ENCODE results near the gene DLG2. TPM values are rescaled to one million over a fixed set of nuclear protein-coding genes. Genes with fewer than 3 reads are reported as not detected.

The DLG2 gene
- total RNA-seq, 1 experiment from 2014 or later: 17.5 TPM

DNA sequence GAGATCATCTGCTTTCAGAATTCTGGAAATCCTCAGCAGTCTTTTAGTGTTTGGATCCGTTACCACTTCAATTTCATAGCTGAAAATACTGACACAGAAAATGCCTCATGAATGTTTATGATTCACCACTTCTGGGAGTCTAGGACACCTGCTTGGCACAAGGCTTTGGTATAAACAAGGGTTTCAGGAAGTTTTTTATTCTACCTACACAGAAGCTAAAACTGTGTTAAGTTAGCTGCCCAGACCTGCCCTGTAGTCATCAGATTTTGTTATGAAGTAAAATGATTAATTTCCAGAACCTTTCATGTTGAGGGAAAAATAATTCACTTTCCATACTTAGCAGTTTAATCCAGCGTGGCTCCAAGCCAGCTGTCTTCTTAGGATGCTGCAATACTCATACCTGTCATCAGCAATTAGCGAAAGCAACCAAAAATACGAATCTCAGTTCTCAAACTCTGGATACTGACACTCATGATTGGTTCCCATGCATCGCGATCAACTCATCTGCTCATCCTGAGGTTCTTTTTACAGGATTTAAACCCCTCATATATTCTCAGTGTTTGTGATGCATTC lies 1882.4 kb downstream of the DLG2 start:
- POLR2A ChIA-PET: no interaction called here
- Mint-ChIP-seq H3K4me1 (no peaks in the 10 kb centered on the region), H3K27me3 (ENCODE audit: low read depth) (no peaks in the 10 kb centered on the region), H3K27ac (no peak overlapping the region), H3K36me3 (peaks cover 2% of the 10 kb centered on the region; the same call in 1 of the 2 replicates), H3K4me3 (no peak overlapping the region), H3K9me3 (peaks cover 17% of the 10 kb centered on the region)
- CTCF ChIA-PET: no interaction called here
- TF ChIP-seq OVOL2 (CRISPR knock-in tag; IDR thresholded peaks at IDR 0.05; ENCODE audit: borderline replicate concordance) (no peak), ZNF423 (CRISPR knock-in tag; IDR thresholded peaks at IDR 0.05) (no peak), TEAD4 (CRISPR knock-in tag; IDR thresholded peaks at IDR 0.05) (no peak), FOXK1 (CRISPR knock-in tag; IDR thresholded peaks at IDR 0.05) (no peak), FOXP1 (CRISPR knock-in tag; IDR thresholded peaks at IDR 0.05; ENCODE audit: borderline replicate concordance) (no peak), ESRRA (CRISPR knock-in tag; IDR thresholded peaks at IDR 0.05; ENCODE audit: borderline replicate concordance) (no peak), ZNF232 (CRISPR knock-in tag; IDR thresholded peaks at IDR 0.05) (no peak), KAT7 (CRISPR knock-in tag; IDR thresholded peaks at IDR 0.05; ENCODE audit: borderline replicate concordance) (no peak), ZNF138 (CRISPR knock-in tag; conservative IDR thresholded peaks at IDR 0.05) (no peak), STAT6 (CRISPR knock-in tag; conservative IDR thresholded peaks at IDR 0.05; ENCODE audit: low read depth) (no peak), PREB (CRISPR knock-in tag; IDR thresholded peaks at IDR 0.05; ENCODE audit: borderline replicate concordance) (no peak), SOX15 (CRISPR knock-in tag; IDR thresholded peaks at IDR 0.05) (no peak)
- TF ChIP-seq, protein P1, sequence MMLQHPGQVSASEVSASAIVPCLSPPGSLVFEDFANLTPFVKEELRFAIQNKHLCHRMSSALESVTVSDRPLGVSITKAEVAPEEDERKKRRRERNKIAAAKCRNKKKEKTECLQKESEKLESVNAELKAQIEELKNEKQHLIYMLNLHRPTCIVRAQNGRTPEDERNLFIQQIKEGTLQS (CRISPR knock-in tag; conservative IDR thresholded peaks at IDR 0.05): no peak
- TF ChIP-seq, protein P2, sequence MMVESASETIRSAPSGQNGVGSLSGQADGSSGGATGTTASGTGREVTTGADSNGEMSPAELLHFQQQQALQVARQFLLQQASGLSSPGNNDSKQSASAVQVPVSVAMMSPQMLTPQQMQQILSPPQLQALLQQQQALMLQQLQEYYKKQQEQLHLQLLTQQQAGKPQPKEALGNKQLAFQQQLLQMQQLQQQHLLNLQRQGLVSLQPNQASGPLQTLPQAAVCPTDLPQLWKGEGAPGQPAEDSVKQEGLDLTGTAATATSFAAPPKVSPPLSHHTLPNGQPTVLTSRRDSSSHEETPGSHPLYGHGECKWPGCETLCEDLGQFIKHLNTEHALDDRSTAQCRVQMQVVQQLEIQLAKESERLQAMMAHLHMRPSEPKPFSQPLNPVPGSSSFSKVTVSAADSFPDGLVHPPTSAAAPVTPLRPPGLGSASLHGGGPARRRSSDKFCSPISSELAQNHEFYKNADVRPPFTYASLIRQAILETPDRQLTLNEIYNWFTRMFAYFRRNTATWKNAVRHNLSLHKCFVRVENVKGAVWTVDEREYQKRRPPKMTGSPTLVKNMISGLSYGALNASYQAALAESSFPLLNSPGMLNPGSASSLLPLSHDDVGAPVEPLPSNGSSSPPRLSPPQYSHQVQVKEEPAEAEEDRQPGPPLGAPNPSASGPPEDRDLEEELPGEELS (CRISPR knock-in tag; IDR thresholded peaks at IDR 0.05): no peak
- TF ChIP-seq, protein P3, sequence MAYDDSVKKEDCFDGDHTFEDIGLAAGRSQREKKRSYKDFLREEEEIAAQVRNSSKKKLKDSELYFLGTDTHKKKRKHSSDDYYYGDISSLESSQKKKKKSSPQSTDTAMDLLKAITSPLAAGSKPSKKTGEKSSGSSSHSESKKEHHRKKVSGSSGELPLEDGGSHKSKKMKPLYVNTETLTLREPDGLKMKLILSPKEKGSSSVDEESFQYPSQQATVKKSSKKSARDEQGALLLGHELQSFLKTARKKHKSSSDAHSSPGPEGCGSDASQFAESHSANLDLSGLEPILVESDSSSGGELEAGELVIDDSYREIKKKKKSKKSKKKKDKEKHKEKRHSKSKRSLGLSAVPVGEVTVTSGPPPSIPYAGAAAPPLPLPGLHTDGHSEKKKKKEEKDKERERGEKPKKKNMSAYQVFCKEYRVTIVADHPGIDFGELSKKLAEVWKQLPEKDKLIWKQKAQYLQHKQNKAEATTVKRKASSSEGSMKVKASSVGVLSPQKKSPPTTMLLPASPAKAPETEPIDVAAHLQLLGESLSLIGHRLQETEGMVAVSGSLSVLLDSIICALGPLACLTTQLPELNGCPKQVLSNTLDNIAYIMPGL (CRISPR knock-in tag; IDR thresholded peaks at IDR 0.05): no peak
- TF ChIP-seq, protein P4, sequence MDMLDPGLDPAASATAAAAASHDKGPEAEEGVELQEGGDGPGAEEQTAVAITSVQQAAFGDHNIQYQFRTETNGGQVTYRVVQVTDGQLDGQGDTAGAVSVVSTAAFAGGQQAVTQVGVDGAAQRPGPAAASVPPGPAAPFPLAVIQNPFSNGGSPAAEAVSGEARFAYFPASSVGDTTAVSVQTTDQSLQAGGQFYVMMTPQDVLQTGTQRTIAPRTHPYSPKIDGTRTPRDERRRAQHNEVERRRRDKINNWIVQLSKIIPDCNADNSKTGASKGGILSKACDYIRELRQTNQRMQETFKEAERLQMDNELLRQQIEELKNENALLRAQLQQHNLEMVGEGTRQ (CRISPR knock-in tag; IDR thresholded peaks at IDR 0.05): no peak
- no peak for ATAC-seq
- DNase-seq (ENCODE audit: low spot score): no peak

DNA sequence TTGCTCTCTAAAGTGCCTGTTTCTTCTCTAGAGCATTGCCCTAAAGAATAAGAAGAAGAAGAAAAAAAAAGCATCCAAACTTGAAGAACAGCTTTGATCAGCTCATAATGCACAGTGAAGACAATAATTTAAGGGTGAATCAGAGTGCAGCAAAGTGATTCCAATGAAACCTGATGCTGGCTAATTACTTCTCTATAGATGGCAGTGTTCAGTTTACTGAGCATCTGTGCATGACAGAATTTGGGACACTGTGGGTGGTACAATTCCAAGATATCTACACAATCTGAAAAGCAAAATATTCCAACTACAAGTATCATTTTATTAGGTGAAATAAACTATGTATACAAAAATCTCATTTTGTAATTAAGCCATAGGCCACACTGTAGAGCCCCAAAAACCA lies 1890.5 kb downstream of the DLG2 start:
- POLR2A ChIA-PET: no interaction called here
- CTCF ChIA-PET: no interaction called here
- no peak for ATAC-seq
- TF ChIP-seq ZNF281 (CRISPR knock-in tag; IDR thresholded peaks at IDR 0.05): no peak
- no peak for TF ChIP-seq TEAD4 (CRISPR knock-in tag; IDR thresholded peaks at IDR 0.05)
- TF ChIP-seq ZNF396 (CRISPR knock-in tag; IDR thresholded peaks at IDR 0.05; ENCODE audit: borderline replicate concordance): no peak
- TF ChIP-seq SMAD4 (CRISPR knock-in tag; IDR thresholded peaks at IDR 0.05): no peak
- no peak for TF ChIP-seq ZSCAN18 (CRISPR knock-in tag; IDR thresholded peaks at IDR 0.05)
- TF ChIP-seq ATF1 (CRISPR knock-in tag; IDR thresholded peaks at IDR 0.05): no peak
- no peak for TF ChIP-seq CBFB (CRISPR knock-in tag; IDR thresholded peaks at IDR 0.05; ENCODE audit: low read depth)

More for the DNA sequence above, 1890.5 kb downstream of the DLG2 start:
- H3K9me3 Mint-ChIP-seq: no peaks in the 10 kb centered on the region
- DNase-seq (ENCODE audit: low spot score): no peak
- no peaks in the 10 kb centered on the region for H3K4me1 Mint-ChIP-seq
- H3K4me3 Mint-ChIP-seq: no peak overlapping the region
- H3K36me3 Mint-ChIP-seq: no peaks in the 10 kb centered on the region
- no peaks in the 10 kb centered on the region for H3K27me3 Mint-ChIP-seq (ENCODE audit: low read depth)
- H3K27ac Mint-ChIP-seq: no peak overlapping the region

Measured in WTC11 (cell line).